ENCODE measurements around the gene SMARCD2. TPM values are rescaled to one million over a fixed set of nuclear protein-coding genes. Genes with fewer than 3 reads are reported as not detected.
A peak's percentile ranks its signal among the peaks of the same experiment; 100 is the strongest.

Gene SMARCD2
- total RNA-seq, 4 donors from 2014 or later, result 234 to 337 (median 309) TPM

- no peaks in the 10 kb centered on the region for H3K9me3 ChIP-seq
- H3K36me3 ChIP-seq, result peaks cover 70% of the 10 kb centered on the region
- H3K27me3 ChIP-seq, result no peaks in the 10 kb centered on the region
- no peak overlapping the region for H3K27ac ChIP-seq
- peaks cover 43% of the 10 kb centered on the region for H3K4me1 ChIP-seq
- no peak for TF ChIP-seq CTCF (IDR thresholded peaks at IDR 0.05)
- TF ChIP-seq POLR2AphosphoS5 (IDR thresholded peaks at IDR 0.05), result no peak
- no peak for TF ChIP-seq EP300 (IDR thresholded peaks at IDR 0.05)
- TF ChIP-seq POLR2A (IDR thresholded peaks at IDR 0.05), result no peak
- no peak overlapping the region for H3K4me3 ChIP-seq
- no peak for DNase-seq (ENCODE audit: low spot score in 2 of 2)
- WGBS, result 69% methylated on average over 14 of the region's 15 CpGs
Measured at GRCh38 chr17:63830904-63831491, 11.5 kb downstream of the SMARCD2 start.

GRCh38 chr17:63830278-63830677 is 12.2 kb downstream of the SMARCD2 start:
- H3K27me3 ChIP-seq, result no peaks in the 10 kb centered on the region
- no peak for DNase-seq (ENCODE audit: low spot score in 2 of 2)
- no peak for TF ChIP-seq POLR2A (IDR thresholded peaks at IDR 0.05)
- TF ChIP-seq EP300 (IDR thresholded peaks at IDR 0.05), result no peak
- no peak for TF ChIP-seq CTCF (IDR thresholded peaks at IDR 0.05)
- TF ChIP-seq POLR2AphosphoS5 (IDR thresholded peaks at IDR 0.05), result no peak
- peaks cover 67% of the 10 kb centered on the region for H3K36me3 ChIP-seq
- WGBS, result 90% methylated on average over 5 of the region's 5 CpGs
- H3K4me3 ChIP-seq, result no peak overlapping the region
- no peaks in the 10 kb centered on the region for H3K9me3 ChIP-seq
- no peak overlapping the region for H3K27ac ChIP-seq
- peaks cover 43% of the 10 kb centered on the region for H3K4me1 ChIP-seq

GRCh38 chr17:63828936-63829335 is 13.5 kb downstream of the SMARCD2 start:
- no peak overlapping the region for H3K27ac ChIP-seq
- no peaks in the 10 kb centered on the region for H3K27me3 ChIP-seq
- no peak overlapping the region for H3K4me3 ChIP-seq
- TF ChIP-seq CTCF (IDR thresholded peaks at IDR 0.05) (no peak), POLR2A (IDR thresholded peaks at IDR 0.05) (no peak), EP300 (IDR thresholded peaks at IDR 0.05) (no peak), POLR2AphosphoS5 (IDR thresholded peaks at IDR 0.05) (no peak)
- H3K36me3 ChIP-seq, result peaks cover 67% of the 10 kb centered on the region
- H3K4me1 ChIP-seq, result peaks cover 35% of the 10 kb centered on the region
- 87% methylated on average over 3 of the region's 3 CpGs for WGBS
- no peaks in the 10 kb centered on the region for H3K9me3 ChIP-seq
- no peak for DNase-seq (ENCODE audit: low spot score in 2 of 2)

GRCh38 chr17:63827801-63828221 is 14.7 kb downstream of the SMARCD2 start:
- TF ChIP-seq POLR2AphosphoS5 (IDR thresholded peaks at IDR 0.05) (no peak), POLR2A (IDR thresholded peaks at IDR 0.05) (no peak), EP300 (IDR thresholded peaks at IDR 0.05) (no peak), CTCF (IDR thresholded peaks at IDR 0.05) (no peak)
- Histone ChIP-seq H3K4me1 (peaks cover 35% of the 10 kb centered on the region), H3K9me3 (no peaks in the 10 kb centered on the region), H3K36me3 (peaks cover 67% of the 10 kb centered on the region), H3K27ac (peak overlapping the region; percentile 93), H3K4me3 (peak overlapping the region; percentile 86), H3K27me3 (no peaks in the 10 kb centered on the region)
- DNase-seq (ENCODE audit: low spot score in 2 of 2), result no peak
- WGBS, result under 1% methylated on average over 19 of the region's 19 CpGs

GRCh38 chr17:63827002-63827800 is 15.3 kb downstream of the SMARCD2 start, which contains the start of the genes FTSJ3 and PSMC5:
TSS of gene FTSJ3 (minus strand) at chr17:63827663. CDS start at chr17:63826902, 761 bp downstream.
TSS of gene PSMC5 (plus strand) at chr17:63827431. CDS start at chr17:63827491, 60 bp downstream.
- no peaks in the 10 kb centered on the region for H3K9me3 ChIP-seq
- H3K36me3 ChIP-seq, result peaks cover 67% of the 10 kb centered on the region
- peak in 1 of 2 donors; percentile 38 for TF ChIP-seq CTCF (IDR thresholded peaks at IDR 0.05)
- TF ChIP-seq POLR2AphosphoS5 (IDR thresholded peaks at IDR 0.05), result peak in 2 of 3 donors; percentile 35 to 97
- no peak for TF ChIP-seq EP300 (IDR thresholded peaks at IDR 0.05)
- peak in 1 of 2 donors; percentile 65 for TF ChIP-seq POLR2A (IDR thresholded peaks at IDR 0.05)
- H3K27ac ChIP-seq, result peak within 1 kb of the TSS; percentile 93
- H3K27me3 ChIP-seq, result no peaks in the 10 kb centered on the region
- DNase-seq (ENCODE audit: low spot score in 2 of 2), result peak; percentile 97
- H3K4me1 ChIP-seq, result peaks cover 35% of the 10 kb centered on the region
- WGBS, result under 1% methylated on average over 57 of the region's 58 CpGs
- H3K4me3 ChIP-seq, result peak within 1 kb of the TSS; percentile 86

Data from suprapubic skin (tissue), 4 donors.